Measurements from ENCODE around the gene CARD10. TPM values are rescaled to one million over a fixed set of nuclear protein-coding genes. Genes with fewer than 3 reads are reported as not detected.
A peak's percentile ranks its signal among the peaks of the same experiment; 100 is the strongest.

Gene CARD10
- total and polyA plus RNA-seq, 2 of the 13 experiments (the other 11 are each of a cell fraction or from before 2014, with no cell fraction given): 35.2 to 55.8 TPM

DNA sequence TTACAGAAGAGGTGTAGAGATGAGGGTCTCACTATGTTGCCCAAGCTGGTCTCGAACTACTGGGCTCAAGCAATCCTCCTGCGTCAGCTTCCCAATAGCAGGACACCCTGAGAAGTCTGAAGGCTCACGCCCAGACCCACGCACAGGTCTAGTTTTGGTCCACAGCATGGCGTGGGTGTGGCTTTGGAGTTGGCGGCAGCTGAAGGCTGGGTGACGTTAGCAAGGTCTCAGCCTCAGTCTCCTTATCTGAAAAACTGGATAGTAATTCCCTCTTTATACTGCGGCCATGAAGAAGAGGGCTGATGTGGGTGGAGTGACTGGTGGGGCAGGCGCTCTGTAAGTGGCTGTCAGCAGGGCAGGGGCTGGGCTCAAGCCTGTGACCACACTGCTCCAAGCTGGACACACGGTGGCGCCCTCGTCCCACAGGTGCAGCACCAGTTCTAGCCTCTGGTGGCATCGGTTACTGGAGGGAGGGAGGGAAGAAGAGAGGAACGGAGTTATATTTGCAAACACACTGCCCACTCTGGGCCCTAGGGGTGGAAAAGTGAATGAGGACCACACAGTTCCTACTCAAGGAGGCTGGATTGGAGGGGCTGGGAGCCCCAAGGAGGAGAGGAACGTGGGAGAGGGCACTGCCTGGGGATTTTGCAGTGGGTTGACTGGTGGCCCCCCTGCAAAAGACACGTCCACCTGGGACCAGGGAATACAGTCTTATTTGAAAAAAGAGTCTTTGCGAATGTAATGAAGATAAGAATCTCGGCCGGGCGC is 19.6 kb upstream of the CARD10 start (continued):
- TF ChIP-seq ZNF350 (CRISPR knock-in tag; IDR thresholded peaks at IDR 0.05; ENCODE audit: borderline replicate concordance, low read depth) (peak; percentile 64; the same call in 1 of the 2 replicates), ZNF879 (CRISPR knock-in tag; IDR thresholded peaks at IDR 0.05) (no peak), ZNF30 (CRISPR knock-in tag; IDR thresholded peaks at IDR 0.05) (no peak), BORCS8-MEF2B (CRISPR knock-in tag; IDR thresholded peaks at IDR 0.05) (no peak), SMAD1 (CRISPR knock-in tag; IDR thresholded peaks at IDR 0.05; ENCODE audit: borderline replicate concordance, low read depth) (0 out of 2 replicates have a peak, but pooled peaks have one; percentile 76), KDM1A (CRISPR knock-in tag; IDR thresholded peaks at IDR 0.05) (no peak), KMT2B (CRISPR knock-in tag; IDR thresholded peaks at IDR 0.05) (no peak), RBAK (CRISPR knock-in tag; IDR thresholded peaks at IDR 0.05) (no peak), DBP (CRISPR knock-in tag; IDR thresholded peaks at IDR 0.05; ENCODE audit: not compliant biosample characterization) (no peak), ZC3H13 (CRISPR knock-in tag; IDR thresholded peaks at IDR 0.05) (no peak), ZNF44 (CRISPR knock-in tag; IDR thresholded peaks at IDR 0.05) (no peak), ZNF878 (CRISPR knock-in tag; IDR thresholded peaks at IDR 0.05) (no peak), ESRRA (CRISPR knock-in tag; IDR thresholded peaks at IDR 0.05; ENCODE audit: low read depth) (peak; percentile 49; the same call in 1 of the 2 replicates), MBD4 (IDR thresholded peaks at IDR 0.05; ENCODE audit: borderline replicate concordance, low read length) (no peak), ZNF607 (CRISPR knock-in tag; IDR thresholded peaks at IDR 0.05; ENCODE audit: borderline replicate concordance) (no peak), ZNF512 (CRISPR knock-in tag; IDR thresholded peaks at IDR 0.05) (no peak), RNF219 (CRISPR knock-in tag; IDR thresholded peaks at IDR 0.05) (no peak), ADNP (CRISPR knock-in tag; IDR thresholded peaks at IDR 0.05) (no peak), ZNF235 (CRISPR knock-in tag; IDR thresholded peaks at IDR 0.05; ENCODE audit: borderline replicate concordance) (no peak), KLF11 (CRISPR knock-in tag; IDR thresholded peaks at IDR 0.05) (no peak), ZEB1 (IDR thresholded peaks at IDR 0.05; ENCODE audit: insufficient replicate concordance, low read depth) (no peak), ZNF431 (CRISPR knock-in tag; IDR thresholded peaks at IDR 0.05; ENCODE audit: borderline replicate concordance, low read depth) (no peak)
- TF ChIP-seq, protein P1, sequence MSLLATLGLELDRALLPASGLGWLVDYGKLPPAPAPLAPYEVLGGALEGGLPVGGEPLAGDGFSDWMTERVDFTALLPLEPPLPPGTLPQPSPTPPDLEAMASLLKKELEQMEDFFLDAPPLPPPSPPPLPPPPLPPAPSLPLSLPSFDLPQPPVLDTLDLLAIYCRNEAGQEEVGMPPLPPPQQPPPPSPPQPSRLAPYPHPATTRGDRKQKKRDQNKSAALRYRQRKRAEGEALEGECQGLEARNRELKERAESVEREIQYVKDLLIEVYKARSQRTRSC (CRISPR knock-in tag; IDR thresholded peaks at IDR 0.05; ENCODE audit: low read depth): no peak
- TF ChIP-seq, protein P2, sequence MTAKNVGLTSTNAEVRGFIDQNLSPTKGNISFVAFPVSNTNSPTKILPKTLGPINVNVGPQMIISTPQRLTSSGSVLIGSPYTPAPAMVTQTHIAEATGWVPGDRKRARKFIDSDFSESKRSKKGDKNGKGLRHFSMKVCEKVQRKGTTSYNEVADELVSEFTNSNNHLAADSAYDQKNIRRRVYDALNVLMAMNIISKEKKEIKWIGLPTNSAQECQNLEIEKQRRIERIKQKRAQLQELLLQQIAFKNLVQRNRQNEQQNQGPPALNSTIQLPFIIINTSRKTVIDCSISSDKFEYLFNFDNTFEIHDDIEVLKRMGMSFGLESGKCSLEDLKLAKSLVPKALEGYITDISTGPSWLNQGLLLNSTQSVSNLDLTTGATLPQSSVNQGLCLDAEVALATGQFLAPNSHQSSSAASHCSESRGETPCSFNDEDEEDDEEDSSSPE (CRISPR knock-in tag; IDR thresholded peaks at IDR 0.05): no peak

Measured in HepG2 (cell line).